ENCODE results near the gene PTPRN.
A peak's percentile ranks its signal among the peaks of the same experiment; 100 is the strongest.
"Not testable (repeated sequence)": the region's sequence is repeated elsewhere in the genome, so short reads cannot be mapped to it uniquely, and the experiment has no call there.

The PTPRN gene

DNA sequence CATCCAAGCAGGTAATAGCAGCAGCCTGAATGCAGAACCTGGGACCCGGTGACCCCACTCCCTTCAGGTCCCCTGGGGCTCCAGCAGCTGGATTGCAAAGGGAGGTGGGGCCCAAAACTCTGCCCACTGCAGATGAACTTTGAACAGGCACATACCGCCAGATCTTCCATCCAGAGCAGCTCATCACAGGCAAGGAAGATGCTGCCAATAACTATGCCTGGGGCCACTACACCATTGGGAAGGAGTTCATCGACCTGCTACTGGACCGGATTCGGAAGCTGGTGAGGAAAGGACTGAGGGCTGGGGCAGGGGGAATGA is 39.2 kb downstream of the PTPRN start:
- no peak for DNase-seq (ENCODE audit: low spot score)

- no peak for DNase-seq (ENCODE audit: low spot score)
Observed at GRCh38 chr2:219269362-219270054, 39.7 kb downstream of the PTPRN start.

GRCh38 chr2:219268294-219268693 is 40.9 kb downstream of the PTPRN start:
- no peak for DNase-seq (ENCODE audit: low spot score)

DNA sequence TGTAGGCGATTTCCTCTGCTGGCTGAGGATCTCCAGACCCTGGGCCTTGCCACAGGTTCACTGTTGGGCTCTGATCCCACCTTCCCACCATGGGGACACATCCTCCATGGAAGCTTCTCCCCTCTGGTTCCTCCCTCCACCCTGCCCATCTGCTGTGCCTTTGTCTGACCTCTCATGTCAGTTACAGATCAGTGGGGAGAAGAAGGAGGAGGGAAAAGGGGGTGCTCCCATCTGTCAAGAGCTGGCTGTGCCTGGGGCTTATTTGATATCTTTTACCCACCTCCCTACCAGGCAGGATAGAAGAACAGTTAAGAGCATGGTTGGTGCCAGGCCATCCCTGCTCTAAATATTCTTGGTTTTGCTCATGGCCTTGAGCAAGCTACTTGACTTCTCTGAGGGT is 42.3 kb downstream of the PTPRN start:
- no peak for DNase-seq (ENCODE audit: low spot score)

DNA sequence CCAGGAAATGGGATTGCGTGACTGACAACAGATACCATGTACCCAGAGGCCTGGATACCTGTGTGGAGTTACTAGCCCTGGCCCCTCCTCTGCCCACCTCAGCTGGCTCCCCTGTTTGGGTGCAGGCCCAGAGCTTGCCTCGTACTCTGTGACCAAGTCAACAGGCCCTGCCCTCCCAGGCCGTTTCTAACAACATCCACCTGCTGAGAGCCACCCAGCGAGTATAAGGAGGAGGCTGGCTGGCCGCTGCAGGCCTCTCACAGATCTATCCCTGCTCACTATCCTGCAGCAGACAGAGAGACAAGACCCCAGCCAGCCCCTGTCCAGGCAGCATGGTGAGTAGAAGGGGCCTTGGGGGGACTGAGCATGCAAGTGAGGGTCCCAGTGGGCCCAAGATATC is 43.0 kb downstream of the PTPRN start:
- no peak for DNase-seq (ENCODE audit: low spot score)

DNA sequence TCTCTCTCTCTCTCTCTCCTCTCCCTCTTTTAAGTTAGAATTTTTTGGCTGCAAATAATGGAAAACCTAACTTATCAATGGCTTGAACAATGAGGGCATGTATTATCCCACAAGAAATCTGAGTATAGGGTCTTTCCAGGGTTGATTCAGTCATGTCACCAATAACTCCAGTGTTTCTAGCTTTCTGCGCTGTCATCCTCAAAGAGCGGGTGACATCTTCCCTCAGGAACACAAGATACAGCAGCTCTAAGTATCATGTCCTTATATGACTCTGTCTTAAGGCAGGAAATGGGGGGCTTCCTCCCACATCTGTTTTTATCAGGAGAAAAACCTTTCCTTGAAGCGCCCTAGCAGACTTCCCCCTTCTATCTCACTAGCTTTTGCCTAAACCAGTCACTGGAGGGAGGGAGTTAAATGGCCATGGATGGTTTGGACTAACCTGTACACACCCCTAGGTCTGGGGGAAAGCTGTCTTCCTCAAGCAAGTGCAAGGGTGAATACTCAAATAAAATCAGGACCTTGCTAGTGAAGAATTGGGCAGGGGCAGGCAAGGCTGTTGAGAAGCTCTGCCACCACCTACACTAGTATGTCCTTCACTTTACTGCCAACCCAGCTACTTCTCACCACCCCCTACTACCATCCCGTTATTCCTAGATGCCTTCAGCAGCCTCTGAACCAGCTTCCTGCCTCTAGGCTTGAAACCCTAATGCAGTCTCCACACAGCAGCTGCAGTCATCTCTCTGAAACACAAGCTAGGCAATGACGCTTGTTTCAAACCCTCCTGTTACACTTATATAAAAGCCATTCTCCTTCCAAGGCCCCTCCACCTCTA is 48.0 kb downstream of the PTPRN start:
- DNase-seq (ENCODE audit: low spot score): no peak

GRCh38 chr2:219258942-219259341 is 50.3 kb downstream of the PTPRN start:
- not testable (repeated sequence) for DNase-seq (ENCODE audit: low spot score)

- no peak for DNase-seq (ENCODE audit: low spot score)
Observed at GRCh38 chr2:219254590-219255201, 54.5 kb downstream of the PTPRN start.

DNA sequence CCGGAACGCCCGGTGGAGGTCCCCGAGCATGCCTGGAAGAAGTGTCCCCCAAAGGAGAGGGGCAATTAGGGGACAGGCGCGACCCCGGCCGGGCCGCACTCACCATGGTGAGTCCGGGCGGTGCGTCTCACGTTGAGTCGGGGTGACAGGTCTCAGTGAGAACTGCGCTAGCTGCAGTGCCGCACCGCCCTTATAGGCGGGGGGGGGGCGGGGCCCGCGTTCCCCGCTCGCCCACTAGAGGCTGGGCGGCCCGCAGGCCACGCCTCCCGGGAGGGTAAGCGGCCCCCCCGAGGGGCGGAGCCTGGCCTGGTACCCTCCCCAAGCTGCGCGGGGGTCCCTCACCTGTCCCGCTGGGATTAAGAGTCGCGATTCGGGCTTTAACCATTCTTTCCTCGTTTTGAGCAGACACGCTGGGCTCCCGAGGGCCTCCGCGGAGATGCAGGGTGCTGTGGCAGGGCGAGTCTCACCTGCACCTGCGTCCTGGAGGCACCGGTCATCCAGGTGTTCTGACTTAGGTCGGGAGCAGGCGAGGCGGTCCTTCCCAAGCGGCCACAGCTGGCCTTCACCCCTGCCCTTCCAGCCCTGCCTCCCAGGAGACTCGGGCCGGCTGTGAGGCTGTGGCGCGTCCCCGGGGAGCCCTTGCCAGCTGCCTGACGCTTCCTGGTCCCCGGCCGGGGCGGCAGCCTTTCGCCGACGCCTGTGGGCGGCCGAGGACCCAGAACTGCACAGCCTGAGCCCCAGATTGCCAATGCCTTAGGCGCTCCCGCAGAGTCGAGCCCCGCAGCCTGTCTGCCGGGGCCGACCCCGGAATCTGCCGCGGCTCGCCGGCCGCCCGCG is 55.2 kb downstream of the PTPRN start, which contains the start of gene TUBA4A:
TSS of gene TUBA4A (minus strand) at position 166 of the 837 bp plus-strand sequence. CDS start at position 106, 60 bp downstream.
- DNase-seq (ENCODE audit: low spot score): peak; percentile 86

GRCh38 chr2:219252900-219253752 is 56.1 kb downstream of the PTPRN start, which contains the start of gene TUBA4B:
Gene TUBA4B, plus strand, starts transcription at chr2:219253243. Its CDS starts 165 bp downstream, at chr2:219253408.
- peak; percentile 81 for DNase-seq (ENCODE audit: low spot score)

DNA sequence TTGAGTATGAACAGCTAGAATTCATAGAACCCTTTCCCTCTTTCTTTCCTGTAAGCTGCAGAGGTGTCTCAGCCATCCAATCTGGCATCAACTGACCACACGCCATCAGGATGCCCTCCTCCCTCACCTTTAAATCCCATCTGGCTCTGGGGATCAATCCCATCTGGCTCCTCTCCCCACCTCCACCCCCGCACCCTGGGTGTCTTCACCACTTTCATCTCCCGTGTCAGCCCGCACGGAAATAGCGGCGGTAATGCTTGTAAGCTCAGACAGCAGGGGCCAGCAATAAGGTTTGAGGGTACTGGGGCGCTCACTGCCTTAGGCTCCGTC is 56.7 kb downstream of the PTPRN start:
- DNase-seq (ENCODE audit: low spot score): peak; percentile 35

DNA sequence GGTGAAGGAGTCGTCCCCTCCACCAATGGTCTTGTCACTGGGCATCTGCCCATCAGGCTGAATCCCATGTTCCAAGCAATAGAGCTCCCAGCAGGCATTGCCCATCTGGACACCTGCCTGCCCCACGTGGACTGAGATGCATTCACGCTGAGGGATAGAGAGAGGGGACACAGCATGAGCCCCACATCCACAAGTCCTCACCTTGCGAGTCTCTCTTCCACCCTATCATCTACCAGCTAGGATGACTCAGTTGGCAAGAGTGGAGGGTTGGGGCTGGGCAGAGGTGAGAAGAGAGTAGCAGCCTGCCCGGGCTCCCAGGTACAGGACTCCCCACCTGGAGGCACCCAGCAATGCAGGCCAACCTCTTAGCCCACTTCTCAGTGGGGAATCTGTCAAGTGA is 57.1 kb downstream of the PTPRN start:
- no peak for DNase-seq (ENCODE audit: low spot score)

DNA sequence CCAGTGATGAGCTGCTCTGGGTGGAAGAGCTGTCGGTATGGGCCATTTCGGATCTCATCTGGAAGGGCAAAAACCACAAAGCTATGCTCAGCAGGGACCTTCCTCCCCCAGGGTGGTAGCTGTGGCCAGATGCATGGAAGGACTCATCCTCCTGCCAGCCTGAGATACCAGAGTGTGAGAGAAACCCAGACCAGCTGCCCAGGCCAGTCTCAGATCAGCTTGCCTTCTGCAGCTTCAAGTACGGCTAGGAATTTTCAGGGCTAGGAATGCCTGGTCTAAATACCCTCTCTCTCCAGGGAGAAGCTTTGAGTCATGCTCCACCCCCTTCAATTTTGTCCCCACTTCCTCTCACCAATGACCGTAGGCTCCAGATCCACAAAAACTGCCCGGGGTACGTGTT is 57.5 kb downstream of the PTPRN start:
- DNase-seq (ENCODE audit: low spot score): no peak

DNA sequence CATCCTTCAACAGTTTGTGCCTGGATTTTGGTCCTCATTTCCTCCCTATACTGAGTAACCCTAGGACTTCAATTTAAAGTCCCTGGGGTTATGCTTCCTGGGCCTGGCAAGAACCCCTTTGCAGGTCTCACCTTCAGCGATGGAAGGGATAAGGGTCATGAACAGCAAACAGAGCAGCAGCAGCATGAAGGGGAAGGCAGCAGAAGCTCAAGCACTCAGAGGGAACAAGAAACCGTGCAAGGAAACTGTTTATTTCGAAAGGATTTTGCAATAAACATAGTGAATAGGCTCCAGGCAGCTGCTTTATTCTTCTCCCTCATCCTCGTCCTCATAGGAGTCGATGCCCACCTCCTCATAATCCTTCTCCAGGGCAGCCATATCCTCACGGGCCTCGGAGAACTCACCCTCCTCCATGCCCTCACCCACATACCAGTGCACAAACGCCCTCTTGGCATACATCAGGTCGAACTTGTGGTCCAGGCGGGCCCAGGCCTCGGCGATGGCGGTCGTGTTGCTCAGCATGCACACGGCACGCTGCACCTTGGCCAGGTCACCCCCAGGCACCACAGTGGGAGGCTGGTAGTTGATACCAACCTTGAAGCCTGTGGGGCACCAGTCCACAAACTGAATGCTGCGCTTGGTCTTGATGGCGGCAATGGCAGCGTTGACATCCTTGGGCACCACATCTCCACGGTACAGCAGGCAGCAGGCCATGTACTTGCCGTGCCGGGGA is 59.0 kb downstream of the PTPRN start:
- DNase-seq (ENCODE audit: low spot score): no peak

DNA sequence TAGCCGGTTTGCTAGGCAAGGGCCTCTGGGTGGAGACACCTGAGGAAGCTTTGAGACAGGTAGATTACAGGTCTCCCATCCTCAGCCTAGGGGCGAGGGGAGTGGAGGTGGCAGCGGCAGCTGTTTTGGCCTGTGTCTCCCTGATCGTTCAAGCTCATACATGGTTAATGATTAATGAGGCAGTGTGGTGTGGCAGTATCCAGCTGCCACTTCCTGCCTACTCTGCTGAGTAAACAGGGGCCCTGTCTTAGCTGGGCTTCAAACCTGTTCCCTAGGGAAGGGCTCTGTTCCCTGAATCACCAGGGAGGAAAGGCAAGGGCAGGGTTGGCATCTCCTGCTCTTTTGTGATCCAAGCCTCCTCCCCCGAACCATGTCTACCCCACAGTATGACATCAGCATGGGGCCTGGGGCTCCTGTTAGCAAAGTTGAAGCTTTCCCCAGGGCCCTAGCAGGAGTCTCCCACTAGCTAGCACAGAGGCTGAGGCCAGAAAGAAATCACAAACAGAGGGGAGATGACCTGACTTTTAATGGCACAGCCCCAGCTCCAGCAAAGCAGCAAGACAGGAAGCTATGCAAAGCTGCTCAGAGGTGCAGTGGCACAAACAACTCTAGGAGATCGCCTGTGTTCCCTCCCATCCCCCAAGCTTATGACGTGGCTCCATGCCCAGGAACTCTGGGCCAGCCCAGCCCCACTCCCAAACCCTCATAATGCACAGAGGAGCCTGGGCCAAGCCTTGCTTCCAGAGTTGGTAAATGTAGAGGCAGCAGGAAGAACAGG is 59.8 kb downstream of the PTPRN start:
- peak; percentile 71 for DNase-seq (ENCODE audit: low spot score)

GRCh38 chr2:219248845-219249202 is 60.4 kb downstream of the PTPRN start:
- no peak for DNase-seq (ENCODE audit: low spot score)

DNA sequence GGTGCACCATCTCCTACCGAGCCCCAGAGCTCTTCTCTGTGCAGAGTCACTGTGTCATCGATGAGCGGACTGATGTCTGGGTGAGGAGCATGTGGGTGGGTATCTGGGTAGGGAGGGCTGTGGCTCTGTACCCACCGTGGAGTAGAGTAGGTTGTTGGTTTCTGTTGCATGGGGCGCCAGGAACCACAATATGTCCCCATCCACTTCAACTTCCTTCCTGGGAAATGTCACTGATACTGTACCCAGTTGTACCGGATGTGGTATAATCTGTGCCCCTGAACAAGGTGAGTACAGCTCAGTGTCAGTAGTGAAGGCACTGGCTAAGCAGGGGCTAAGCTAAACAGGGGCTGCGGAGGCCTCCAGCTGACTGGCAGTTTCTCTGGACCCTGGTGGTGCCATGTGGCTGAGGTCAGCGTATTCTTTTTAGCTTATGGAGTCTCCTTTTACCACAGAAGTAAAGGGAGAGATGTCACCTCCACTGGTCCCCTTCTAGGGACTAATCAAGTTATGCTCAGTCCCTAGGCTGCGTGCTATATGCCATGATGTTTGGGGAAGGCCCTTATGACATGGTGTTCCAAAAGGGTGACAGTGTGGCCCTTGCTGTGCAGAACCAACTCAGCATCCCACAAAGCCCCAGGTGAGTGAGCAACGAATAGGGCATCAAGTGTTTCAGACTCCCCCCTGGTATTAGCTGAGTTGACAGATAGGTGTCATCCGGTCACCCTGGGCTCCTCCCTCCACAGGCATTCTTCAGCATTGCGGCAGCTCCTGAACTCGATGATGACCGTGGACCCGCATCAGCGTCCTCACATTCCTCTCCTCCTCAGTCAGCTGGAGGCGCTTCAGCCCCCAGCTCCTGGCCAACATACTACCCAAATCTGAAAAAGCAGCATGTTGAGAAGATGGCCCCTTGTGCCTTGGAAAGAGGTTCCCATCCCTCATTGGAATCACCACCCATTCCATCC is 61.2 kb downstream of the PTPRN start:
- DNase-seq (ENCODE audit: low spot score): no peak

DNA sequence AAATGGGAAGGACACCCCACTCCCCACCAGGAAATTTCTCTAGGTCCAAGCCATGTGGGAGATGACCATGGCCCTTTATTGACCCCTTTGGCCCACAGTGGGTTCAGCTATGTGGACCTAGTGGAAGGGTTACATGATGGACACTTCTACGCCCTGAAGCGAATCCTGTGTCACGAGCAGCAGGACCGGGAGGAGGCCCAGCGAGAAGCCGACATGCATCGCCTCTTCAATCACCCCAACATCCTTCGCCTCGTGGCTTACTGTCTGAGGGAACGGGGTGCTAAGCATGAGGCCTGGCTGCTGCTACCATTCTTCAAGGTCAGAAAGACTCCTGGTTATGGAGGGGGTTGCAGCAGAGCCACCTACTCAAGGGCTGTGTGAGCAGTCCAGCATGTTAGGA is 62.6 kb downstream of the PTPRN start:
- no peak for DNase-seq (ENCODE audit: low spot score)

DNA sequence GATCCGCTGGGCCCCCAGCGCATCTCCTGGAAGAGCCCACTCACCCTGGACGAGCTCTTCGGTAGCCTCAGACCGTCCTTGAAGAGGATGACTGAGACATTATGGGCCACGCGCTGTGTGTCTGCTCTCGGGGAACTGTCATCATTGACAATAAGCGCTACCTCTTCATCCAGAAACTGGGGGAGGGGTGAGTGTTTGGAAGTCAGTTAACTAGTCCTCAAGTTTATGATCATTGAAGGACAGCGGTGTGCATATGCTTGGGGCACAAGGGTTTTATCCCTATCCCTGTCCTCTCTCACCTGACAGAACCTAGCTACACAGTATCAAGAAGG is 63.3 kb downstream of the PTPRN start:
- no peak for DNase-seq (ENCODE audit: low spot score)

All from RKO (cell line).